Smooth muscle cell (in vitro differentiated cells): ENCODE data around the gene KCTD20. TPM values are rescaled to one million over a fixed set of nuclear protein-coding genes. Genes with fewer than 3 reads are reported as not detected.

Experiments used
- DNase-seq: peaks from one replicate; lab custom pipeline; 2025; ENCODE audit not compliant: unreplicated experiment; lab: John Stamatoyannopoulos, UW
- H2AFZ ChIP-seq: fragments of 200-600 bp; sonication (generic); 2 replicates; pipeline ENCODE4 v1.6.0; 2016; ENCODE audit warnings: antibody characterized with exemption, low read depth, mild to moderate bottlenecking
- H3F3A ChIP-seq: fragments of 200-600 bp; sonication (generic); 2 replicates; pipeline ENCODE4 v1.6.0; 2017; ENCODE audit warnings: antibody characterized with exemption, low read depth
- H3K27ac ChIP-seq: fragments of 200-600 bp; sonication (generic); 2 replicates; pipeline ENCODE4 v1.5.1; 2016; ENCODE audit warnings: low read depth, mild to moderate bottlenecking
- H3K27me3 ChIP-seq: fragments of 200-600 bp; sonication (generic); 2 replicates; pipeline ENCODE4 v1.6.1; 2016; ENCODE audit warnings: low read depth, mild to moderate bottlenecking
- H3K36me3 ChIP-seq: fragments of 200-600 bp; sonication (generic); 2 replicates; pipeline ENCODE4 v1.5.1; 2016; ENCODE audit warnings: low read depth
- H3K4me1 ChIP-seq: fragments of 200-600 bp; sonication (generic); 2 replicates; pipeline ENCODE4 v1.5.1; 2016; ENCODE audit warnings: low read depth
- H3K4me2 ChIP-seq: fragments of 200-600 bp; sonication (generic); 2 replicates; pipeline ENCODE4 v1.6.0; 2016; ENCODE audit warnings: mild to moderate bottlenecking
- H3K4me3 ChIP-seq: fragments of 200-600 bp; sonication (generic); 2 replicates; pipeline ENCODE4 v1.5.1; 2016; ENCODE audit warnings: mild to moderate bottlenecking
- H3K79me2 ChIP-seq: fragments of 200-600 bp; sonication (generic); 2 replicates; pipeline ENCODE4 v1.6.0; 2016; ENCODE audit warnings: low read depth, mild to moderate bottlenecking
- H3K9ac ChIP-seq: fragments of 200-600 bp; sonication (generic); 2 replicates; pipeline ENCODE4 v1.6.0; 2016; ENCODE audit warnings: low read depth
- H3K9me3 ChIP-seq: fragments of 200-600 bp; sonication (generic); replicated peaks from 2 replicates; pipeline ENCODE4 v1.5.1; 2016; ENCODE audit warnings: low read depth
- H4K20me1 ChIP-seq: fragments of 200-600 bp; sonication (generic); 2 replicates; pipeline ENCODE4 v1.6.0; 2016; ENCODE audit warnings: low read depth
- WGBS: methylation state at CpG from one replicate; pipeline ENCODE4 v1.1.7; 2016; ENCODE audit warnings: low lambda C conversion rate; 5-methylcytosine and 5-hydroxymethylcytosine counted together
- polyA plus RNA-seq: library from polyadenylated mRNA; unstranded; fragments of >200 nt; fragmentation: Nextera tagmentation; extraction: Ambion mirVana; gene quantifications from 2 replicates; pipeline ENCODE4 v1.2.1, GENCODE V29; 2016
- total RNA-seq: library from RNA; depleted of rRNA; stranded (reverse); fragments of >200 nt; gene quantifications from 2 replicates; pipeline ENCODE4 v1.2.3, GENCODE V29; 2014
- TF ChIP-seq, protein P1 (sequence below): fragments of 200-600 bp; sonication (generic); IDR thresholded peaks from 2 replicates; pipeline ENCODE4 v1.5.1; 2017; ENCODE audit warnings: borderline replicate concordance, mild to moderate bottlenecking, antibody characterized with exemption; ENCODE audit not compliant: insufficient read depth, poor library complexity, severe bottlenecking

The KCTD20 gene
- total and polyA plus RNA-seq, 2 experiments from 2014 or later = 31.3 to 54.9 TPM

DNA sequence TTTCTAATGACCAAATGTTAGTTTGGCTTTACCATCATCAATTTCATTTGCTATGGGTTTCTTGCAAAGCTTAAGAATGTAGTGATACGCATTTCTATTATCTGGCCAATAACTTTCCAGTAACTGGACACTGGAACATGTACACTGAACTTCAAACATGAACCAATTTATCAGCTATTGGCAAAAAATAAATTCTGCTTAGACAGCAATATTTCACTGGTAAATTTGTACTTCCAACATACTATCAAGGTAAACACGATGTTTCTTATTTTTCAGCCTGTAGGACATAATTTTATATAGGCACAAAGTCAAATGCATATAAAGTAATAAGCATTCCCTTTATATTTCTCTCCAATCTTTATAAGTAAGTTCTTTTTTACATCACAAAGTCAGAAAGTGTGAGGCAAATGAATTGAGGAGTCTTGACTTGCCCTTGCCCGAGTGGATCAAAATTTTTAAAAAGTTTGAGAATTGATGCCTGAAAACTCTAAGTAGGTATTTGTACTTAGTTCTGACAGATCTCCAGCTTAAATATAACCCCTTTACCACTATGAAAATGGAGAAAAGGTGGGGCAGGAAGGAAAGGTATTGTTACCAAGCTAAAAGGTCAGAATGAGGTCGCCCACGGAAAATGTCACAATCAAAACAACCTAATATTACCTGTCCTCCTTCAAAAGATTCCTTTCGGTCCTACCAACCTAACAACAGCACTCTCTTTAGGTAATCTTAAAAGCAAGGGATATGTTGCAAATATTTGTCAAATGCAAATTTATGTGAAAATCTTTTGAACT is 63.1 kb downstream of the KCTD20 start:
- no peaks in the 10 kb centered on the region for H4K20me1 ChIP-seq
- H3K9ac ChIP-seq = no peak overlapping the region
- H3K27ac ChIP-seq = no peak overlapping the region
- DNase-seq = no peak
- H3K79me2 ChIP-seq = no peaks in the 10 kb centered on the region
- no peaks in the 10 kb centered on the region for H3K4me1 ChIP-seq
- H2AFZ ChIP-seq = no peak overlapping the region
- H3K36me3 ChIP-seq = peaks cover 6% of the 10 kb centered on the region
- H3K4me2 ChIP-seq = no peak overlapping the region
- H3F3A ChIP-seq = no peaks in the 10 kb centered on the region
- WGBS = 92% methylated on average over 6 of the region's 6 CpGs
- H3K27me3 ChIP-seq = no peaks in the 10 kb centered on the region
- TF ChIP-seq, protein P1, sequence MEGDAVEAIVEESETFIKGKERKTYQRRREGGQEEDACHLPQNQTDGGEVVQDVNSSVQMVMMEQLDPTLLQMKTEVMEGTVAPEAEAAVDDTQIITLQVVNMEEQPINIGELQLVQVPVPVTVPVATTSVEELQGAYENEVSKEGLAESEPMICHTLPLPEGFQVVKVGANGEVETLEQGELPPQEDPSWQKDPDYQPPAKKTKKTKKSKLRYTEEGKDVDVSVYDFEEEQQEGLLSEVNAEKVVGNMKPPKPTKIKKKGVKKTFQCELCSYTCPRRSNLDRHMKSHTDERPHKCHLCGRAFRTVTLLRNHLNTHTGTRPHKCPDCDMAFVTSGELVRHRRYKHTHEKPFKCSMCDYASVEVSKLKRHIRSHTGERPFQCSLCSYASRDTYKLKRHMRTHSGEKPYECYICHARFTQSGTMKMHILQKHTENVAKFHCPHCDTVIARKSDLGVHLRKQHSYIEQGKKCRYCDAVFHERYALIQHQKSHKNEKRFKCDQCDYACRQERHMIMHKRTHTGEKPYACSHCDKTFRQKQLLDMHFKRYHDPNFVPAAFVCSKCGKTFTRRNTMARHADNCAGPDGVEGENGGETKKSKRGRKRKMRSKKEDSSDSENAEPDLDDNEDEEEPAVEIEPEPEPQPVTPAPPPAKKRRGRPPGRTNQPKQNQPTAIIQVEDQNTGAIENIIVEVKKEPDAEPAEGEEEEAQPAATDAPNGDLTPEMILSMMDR = no peak
- no peaks in the 10 kb centered on the region for H3K9me3 ChIP-seq
- H3K4me3 ChIP-seq = no peak overlapping the region

DNA sequence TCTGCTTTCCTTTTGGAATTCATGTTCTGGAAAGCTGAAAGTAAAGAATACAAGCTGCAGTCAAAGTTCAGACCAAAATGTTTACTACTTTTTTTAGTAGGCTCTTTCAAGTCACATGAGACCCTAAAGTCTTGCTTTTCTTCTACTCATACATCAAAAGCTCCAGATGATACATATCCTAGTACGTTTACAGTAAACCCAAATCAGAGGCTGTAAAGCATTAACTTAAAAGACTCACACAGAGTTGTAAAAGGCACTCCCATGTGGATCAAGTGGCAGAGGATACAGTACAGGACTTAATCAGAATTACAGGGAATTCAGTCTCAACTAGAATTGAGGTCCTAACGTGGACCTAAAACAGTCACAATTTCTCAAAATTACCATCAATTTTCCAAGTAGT is 63.8 kb downstream of the KCTD20 start:
- no peak for DNase-seq
- no peaks in the 10 kb centered on the region for H3F3A ChIP-seq
- H3K9me3 ChIP-seq = no peaks in the 10 kb centered on the region
- no peaks in the 10 kb centered on the region for H3K79me2 ChIP-seq
- H2AFZ ChIP-seq = no peak overlapping the region
- H3K36me3 ChIP-seq = peaks cover 10% of the 10 kb centered on the region
- WGBS = 21% methylated on average over 2 of the region's 2 CpGs
- no peaks in the 10 kb centered on the region for H3K4me1 ChIP-seq
- H3K9ac ChIP-seq = no peak overlapping the region
- H3K4me3 ChIP-seq = no peak overlapping the region
- no peaks in the 10 kb centered on the region for H3K27me3 ChIP-seq
- no peak overlapping the region for H3K27ac ChIP-seq
- TF ChIP-seq, protein P1 = no peak
- no peak overlapping the region for H3K4me2 ChIP-seq
- H4K20me1 ChIP-seq = no peaks in the 10 kb centered on the region

DNA sequence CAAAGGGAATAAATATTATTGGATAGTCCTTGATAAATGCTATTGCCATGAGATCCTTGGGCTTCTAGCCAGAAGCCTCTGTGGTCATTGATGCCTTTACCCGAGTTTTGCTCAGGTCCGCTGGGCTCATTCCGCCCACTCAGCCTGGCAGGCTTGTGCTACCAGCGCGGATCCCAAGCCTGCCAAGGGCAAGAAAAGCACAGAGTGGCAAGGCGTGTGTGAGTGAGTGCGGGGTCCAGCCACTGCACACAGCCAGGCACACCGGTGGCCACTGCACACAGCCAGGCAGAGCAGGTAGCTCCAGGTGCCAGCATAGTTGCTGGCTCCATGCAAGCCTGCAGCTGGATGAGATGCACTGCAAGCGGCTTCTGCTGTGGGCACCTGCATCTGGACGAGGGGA is 65.7 kb downstream of the KCTD20 start:
- Histone ChIP-seq H3K9me3 (no peaks in the 10 kb centered on the region), H2AFZ (no peak overlapping the region), H3K9ac (no peak overlapping the region), H3K27me3 (no peaks in the 10 kb centered on the region), H3F3A (no peaks in the 10 kb centered on the region), H3K36me3 (peaks cover 15% of the 10 kb centered on the region), H3K4me1 (no peaks in the 10 kb centered on the region), H3K27ac (no peak overlapping the region), H4K20me1 (no peaks in the 10 kb centered on the region), H3K4me3 (no peak overlapping the region), H3K79me2 (no peaks in the 10 kb centered on the region), H3K4me2 (no peak overlapping the region)
- WGBS = 97% methylated on average over 10 of the region's 10 CpGs
- TF ChIP-seq, protein P1 = no peak
- DNase-seq = no peak

DNA sequence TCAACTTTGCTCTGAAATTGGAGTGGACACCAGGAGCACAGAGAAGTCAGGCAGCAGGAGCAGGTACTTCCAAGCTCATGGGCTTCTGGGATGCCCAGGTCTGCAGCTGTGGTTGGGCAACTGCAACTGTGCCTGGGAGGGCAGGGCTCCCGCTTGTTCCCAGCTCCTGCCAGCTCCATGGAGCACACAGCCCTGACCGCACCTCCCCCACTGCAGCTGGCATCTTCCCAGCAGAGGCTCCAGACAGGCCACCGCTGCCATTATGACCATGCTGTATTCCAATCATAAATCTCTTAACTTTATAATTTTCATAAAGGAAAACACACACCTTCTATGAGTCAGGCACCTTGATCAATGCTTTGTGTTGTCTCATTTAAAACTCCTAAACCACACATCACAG is 67.6 kb downstream of the KCTD20 start:
- Histone ChIP-seq H3K4me2 (no peak overlapping the region), H3K9ac (no peak overlapping the region), H2AFZ (no peak overlapping the region), H4K20me1 (no peaks in the 10 kb centered on the region), H3K4me3 (no peak overlapping the region), H3F3A (no peaks in the 10 kb centered on the region), H3K9me3 (no peaks in the 10 kb centered on the region), H3K27me3 (no peaks in the 10 kb centered on the region), H3K4me1 (no peaks in the 10 kb centered on the region), H3K36me3 (peaks cover 12% of the 10 kb centered on the region), H3K27ac (no peak overlapping the region), H3K79me2 (no peaks in the 10 kb centered on the region)
- TF ChIP-seq, protein P1 = no peak
- 100% methylated on average over 3 of the region's 3 CpGs for WGBS
- DNase-seq = no peak
